ENCODE results near the gene CAPN8.

DNA sequence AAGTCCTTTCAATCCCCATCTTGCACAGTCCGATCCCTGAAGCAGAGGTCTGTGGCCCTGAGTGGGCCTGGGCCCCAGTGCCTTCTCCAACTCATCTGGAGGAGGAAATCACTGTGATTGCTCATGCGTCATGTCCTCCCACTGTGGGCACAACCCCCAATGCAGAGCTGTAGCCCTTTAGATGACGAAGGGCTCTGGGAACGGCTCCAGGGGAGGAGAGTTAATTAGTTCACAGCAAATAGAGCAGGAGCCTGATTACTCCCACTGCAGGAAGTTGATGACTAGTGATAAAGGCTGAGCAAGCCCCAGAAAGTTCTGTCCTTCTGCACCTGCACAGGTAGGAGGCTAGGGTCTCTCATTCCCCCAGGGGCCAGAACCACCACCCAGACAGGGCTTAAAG is 160.8 kb downstream of the CAPN8 start:
- TF ChIP-seq EZH2 (IDR thresholded peaks at IDR 0.05; ENCODE audit: insufficient read depth, low read length): no peak
- TF ChIP-seq, protein P1, sequence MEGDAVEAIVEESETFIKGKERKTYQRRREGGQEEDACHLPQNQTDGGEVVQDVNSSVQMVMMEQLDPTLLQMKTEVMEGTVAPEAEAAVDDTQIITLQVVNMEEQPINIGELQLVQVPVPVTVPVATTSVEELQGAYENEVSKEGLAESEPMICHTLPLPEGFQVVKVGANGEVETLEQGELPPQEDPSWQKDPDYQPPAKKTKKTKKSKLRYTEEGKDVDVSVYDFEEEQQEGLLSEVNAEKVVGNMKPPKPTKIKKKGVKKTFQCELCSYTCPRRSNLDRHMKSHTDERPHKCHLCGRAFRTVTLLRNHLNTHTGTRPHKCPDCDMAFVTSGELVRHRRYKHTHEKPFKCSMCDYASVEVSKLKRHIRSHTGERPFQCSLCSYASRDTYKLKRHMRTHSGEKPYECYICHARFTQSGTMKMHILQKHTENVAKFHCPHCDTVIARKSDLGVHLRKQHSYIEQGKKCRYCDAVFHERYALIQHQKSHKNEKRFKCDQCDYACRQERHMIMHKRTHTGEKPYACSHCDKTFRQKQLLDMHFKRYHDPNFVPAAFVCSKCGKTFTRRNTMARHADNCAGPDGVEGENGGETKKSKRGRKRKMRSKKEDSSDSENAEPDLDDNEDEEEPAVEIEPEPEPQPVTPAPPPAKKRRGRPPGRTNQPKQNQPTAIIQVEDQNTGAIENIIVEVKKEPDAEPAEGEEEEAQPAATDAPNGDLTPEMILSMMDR (IDR thresholded peaks at IDR 0.05; ENCODE audit: insufficient read depth, low read depth, low read length): no peak
